Hair follicle dermal papilla cell (primary cell): ENCODE data around the gene SGMS1. TPM values are rescaled to one million over a fixed set of nuclear protein-coding genes. Genes with fewer than 3 reads are reported as not detected.

Experiments
- small RNA-seq: library from RNA; depleted of rRNA; stranded (forward); fragments of <200 nt; gene quantifications from one replicate; pipeline ENCODE3, GENCODE V24; 2012
- total RNA-seq: library from RNA; depleted of rRNA; stranded (reverse); fragments of >200 nt; gene quantifications from 2 replicates; pipeline ENCODE4 v1.2.3, GENCODE V29; 2012

The SGMS1 gene
- total RNA-seq: 65.7 and 69.8 TPM in 2 replicates

DNA sequence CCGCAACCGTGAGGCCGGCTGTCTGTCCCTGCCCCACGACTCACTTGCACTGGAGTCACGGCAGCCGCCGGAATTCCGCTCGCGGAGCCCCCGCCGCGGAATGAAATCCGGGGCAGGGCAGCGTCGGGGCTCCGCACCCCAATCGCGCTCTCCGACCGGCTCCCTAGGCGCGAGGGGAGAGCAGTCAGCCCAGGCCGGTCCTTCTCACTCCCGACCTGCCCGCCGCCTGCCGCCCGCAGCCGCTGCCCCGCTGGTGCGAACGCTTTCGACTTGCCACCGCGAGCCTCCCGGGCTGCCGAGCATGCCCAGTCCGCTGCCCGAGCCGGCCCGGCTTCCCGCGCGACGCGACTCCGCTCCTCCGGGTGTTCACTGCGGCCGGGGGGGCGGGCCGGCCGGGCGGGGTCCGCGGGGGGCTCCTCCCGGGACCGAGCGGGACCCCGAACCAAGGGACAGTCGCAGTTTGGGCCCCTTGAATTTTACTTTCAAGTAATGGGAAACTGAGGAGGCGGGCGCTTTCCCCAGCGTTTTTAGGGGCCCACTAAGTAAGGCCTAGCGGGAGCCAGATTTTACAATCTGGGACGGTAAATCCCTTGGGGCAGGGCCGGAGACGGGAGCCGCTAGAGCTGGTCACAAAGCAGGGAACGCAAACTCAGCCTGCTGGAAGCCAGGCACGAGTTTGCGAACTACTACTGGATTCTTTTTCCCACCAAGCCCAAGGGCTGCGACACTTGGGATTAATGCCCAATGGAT is at the start of gene SGMS1:
Gene SGMS1 (minus strand): TSS at position 294 of the 750 bp plus-strand sequence. CDS start 279,842 bp downstream, outside the sequence.

Small RNAs within 50 kb of the gene (small RNA-seq; reads per million reads assigned to genes)
- not detected for gene RNU7-107P

Other genes starting within 250 kb of the SGMS1 start
- gene ASAH2B, start 116.0 kb upstream of the SGMS1 start, total RNA-seq: 2.6 and 2.9 TPM in 2 replicates